GM19240 (cell line): ENCODE results near the gene COA3.

Source experiments
- DNase-seq: peaks from one replicate; pipeline ENCODE4 v3.0.0; 2011; ENCODE audit warnings: low spot score; ENCODE audit not compliant: insufficient read length

Gene COA3, protein sequence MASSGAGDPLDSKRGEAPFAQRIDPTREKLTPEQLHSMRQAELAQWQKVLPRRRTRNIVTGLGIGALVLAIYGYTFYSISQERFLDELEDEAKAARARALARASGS

DNA sequence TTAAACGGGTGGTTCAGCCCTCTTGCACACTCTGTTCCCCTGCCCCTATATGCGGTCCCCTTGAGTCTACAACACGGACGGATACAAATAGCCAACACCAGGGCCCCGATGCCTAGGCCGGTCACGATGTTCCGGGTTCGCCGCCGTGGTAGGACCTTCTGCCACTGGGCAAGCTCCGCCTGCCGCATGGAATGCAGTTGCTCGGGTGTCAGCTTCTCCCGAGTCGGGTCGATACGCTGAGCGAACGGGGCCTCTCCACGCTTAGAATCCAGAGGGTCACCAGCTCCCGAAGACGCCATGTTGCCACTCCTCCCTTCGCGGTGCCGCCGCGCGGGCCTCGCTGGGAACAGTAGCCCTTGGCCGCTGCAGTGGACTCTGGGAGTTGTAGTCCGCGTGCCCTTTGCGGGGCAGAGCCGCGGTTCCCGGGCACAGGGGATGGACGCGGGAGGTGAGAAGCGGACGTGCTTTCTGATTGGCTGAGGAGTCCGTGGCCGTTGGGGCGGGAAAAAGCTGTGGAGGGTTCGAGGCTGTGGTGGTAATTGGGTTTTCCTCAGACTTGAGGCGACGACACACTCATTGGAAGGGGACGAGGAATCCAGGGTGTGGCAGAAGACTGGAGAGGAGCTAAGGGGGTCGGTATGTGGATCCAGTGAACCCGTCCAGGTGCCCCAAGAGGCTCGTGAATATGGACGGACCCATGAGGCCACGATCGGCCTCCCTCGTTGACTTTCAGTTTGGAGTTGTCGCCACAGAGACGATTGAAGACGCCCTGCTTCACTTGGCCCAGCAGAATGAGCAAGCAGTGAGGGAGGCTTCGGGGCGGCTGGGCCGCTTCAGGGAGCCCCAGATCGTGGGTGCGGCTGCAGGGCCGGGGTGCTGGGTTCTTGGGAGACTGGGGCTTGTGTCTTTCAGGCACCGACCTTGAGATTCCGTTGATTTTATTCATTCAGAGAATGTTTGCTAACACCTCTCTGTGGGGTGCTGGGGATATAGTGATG lies at the start of gene COA3, which contains the start of gene CNTD1:
COA3 (minus strand) TSS at position 322 of the 998 bp plus-strand sequence; CDS start at position 299, 23 bp downstream.
CNTD1 (plus strand) TSS at position 479 of the 998 bp plus-strand sequence; CDS start at position 686, 207 bp downstream.
- peak; percentile 92 for DNase-seq

DNA sequence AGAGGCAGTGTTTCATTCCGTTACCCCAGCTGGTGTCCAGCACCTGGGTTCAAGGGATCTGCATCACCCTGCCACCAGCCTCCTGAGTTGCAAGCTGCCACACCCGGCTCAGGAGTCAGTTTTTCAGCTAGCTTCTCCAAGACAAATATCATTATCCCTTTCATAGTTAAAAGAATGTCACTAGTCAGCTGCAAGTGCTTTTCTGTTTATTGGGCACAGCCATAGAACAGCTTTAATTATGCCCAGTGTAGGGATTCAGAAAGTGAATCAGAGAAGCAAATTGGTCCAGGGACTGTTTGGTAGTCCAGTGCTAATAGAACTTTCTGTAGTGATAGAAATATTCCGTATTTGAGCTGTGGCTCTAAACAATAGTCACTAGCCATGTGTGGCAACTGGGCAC lies 49.6 kb upstream of the COA3 start:
- DNase-seq = no peak

- DNase-seq = no peak
Measured at GRCh38 chr17:42846594-42847280, 48.2 kb upstream of the COA3 start.

DNA sequence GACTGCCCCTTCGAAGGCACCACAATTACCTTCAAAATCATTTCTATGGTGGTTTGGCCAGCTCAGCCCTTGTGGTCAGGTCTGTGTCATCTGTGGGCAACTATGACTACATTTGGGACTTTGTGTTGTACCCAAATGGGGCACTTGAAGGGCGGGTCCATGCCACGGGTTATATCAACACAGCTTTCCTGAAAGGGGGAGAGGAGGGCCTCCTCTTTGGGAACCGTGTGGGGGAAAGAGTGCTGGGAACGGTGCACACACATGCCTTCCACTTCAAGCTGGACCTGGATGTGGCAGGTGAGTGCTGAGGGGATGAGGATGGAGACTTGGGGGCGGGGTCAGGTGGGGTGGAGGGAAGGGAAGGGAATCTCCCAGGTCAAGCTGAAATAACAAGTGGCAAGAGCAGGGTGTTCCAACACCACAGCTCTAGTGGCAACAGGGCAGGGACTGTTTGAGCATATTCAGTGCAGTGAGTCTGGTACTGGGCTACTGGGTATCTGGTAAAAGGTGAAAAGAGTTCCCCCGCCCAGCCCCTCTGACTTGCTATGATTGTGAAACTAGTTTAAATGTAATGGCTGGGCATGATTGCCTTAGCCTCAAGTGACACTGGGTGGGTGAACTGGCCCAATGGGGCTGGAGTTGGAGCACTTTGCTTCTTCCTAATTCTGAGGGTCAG lies 47.6 kb upstream of the COA3 start:
- no peak for DNase-seq

DNA sequence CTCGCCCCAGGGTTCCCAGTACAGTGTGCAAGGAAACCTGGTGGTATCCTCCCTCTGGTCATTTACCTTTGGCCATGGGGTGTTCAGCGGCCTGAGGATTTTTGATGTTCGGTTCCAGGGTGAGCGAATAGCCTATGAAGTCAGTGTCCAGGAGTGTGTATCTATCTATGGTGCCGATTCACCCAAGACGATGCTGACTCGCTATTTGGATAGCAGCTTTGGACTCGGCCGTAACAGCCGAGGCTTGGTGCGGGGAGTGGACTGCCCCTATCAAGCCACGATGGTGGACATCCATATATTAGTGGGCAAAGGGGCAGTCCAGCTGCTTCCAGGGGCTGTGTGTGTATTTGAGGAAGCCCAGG lies 47.0 kb upstream of the COA3 start:
- no peak for DNase-seq

DNA sequence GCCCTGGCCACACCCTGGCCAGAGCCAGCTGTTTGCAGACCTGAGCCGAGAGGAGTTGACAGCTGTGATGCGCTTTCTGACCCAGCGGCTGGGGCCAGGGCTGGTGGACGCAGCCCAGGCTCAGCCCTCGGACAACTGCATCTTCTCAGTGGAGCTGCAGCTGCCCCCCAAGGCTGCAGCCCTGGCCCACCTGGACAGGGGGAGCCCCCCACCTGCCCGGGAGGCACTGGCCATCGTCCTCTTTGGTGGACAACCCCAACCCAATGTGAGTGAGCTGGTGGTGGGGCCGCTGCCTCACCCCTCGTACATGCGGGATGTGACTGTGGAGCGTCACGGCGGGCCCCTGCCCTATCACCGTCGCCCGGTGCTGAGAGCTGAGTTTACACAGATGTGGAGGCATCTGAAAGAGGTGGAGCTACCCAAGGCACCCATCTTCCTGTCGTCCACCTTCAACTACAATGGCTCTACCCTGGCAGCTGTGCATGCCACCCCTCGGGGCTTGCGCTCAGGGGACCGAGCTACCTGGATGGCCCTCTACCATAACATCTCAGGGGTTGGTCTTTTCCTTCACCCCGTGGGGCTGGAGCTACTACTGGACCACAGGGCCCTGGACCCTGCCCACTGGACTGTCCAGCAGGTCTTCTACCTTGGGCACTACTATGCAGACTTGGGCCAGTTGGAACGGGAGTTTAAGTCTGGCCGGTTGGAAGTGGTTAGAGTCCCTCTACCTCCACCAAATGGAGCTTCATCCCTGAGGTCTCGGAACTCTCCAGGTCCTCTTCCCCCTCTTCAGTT lies 46.5 kb upstream of the COA3 start:
- DNase-seq = no peak

GRCh38 chr17:42844271-42844670 lies 45.8 kb upstream of the COA3 start, which contains the start of gene AOC2:
Gene AOC2 (plus strand): TSS chr17:42844580. CDS start chr17:42844627, 47 bp downstream.
- DNase-seq = no peak

- DNase-seq = no peak
Measured at GRCh38 chr17:42843358-42843934, 44.9 kb upstream of the COA3 start.

GRCh38 chr17:42841975-42842685 lies 43.6 kb upstream of the COA3 start:
- DNase-seq = no peak

GRCh38 chr17:42835732-42836131 lies 37.2 kb upstream of the COA3 start:
- no peak for DNase-seq

DNA sequence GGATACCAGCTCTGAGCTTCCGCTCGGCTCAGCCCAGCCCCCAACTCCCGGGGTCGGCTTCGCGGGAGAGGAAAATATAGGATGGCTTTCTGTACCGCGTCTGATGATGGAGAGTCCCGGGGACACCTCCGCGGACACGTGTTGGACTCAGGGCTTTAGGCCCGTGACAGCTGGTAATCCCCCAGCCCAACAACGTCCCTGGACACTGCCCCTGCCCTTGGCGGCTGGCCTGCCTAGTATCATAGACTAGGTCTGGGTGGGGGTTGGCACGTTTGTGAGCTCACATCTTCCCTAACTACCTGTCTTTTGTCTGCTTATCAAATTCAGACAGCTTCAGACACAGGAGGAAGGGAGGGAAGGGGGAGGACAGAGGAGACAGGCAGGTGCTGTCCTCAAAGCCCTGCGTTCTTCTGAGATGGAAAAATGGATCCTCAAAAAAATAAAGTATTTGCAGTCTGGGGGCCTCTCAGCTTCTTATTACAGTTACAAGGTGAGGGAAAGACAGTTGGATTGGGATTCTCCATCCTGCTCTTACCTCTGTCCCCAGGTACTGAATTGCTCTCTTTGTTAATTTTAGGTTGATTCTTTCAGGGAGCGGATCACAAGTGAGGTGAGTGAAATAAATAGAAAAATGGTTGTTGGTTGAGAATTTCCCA lies 35.4 kb upstream of the COA3 start:
- no peak for DNase-seq

DNA sequence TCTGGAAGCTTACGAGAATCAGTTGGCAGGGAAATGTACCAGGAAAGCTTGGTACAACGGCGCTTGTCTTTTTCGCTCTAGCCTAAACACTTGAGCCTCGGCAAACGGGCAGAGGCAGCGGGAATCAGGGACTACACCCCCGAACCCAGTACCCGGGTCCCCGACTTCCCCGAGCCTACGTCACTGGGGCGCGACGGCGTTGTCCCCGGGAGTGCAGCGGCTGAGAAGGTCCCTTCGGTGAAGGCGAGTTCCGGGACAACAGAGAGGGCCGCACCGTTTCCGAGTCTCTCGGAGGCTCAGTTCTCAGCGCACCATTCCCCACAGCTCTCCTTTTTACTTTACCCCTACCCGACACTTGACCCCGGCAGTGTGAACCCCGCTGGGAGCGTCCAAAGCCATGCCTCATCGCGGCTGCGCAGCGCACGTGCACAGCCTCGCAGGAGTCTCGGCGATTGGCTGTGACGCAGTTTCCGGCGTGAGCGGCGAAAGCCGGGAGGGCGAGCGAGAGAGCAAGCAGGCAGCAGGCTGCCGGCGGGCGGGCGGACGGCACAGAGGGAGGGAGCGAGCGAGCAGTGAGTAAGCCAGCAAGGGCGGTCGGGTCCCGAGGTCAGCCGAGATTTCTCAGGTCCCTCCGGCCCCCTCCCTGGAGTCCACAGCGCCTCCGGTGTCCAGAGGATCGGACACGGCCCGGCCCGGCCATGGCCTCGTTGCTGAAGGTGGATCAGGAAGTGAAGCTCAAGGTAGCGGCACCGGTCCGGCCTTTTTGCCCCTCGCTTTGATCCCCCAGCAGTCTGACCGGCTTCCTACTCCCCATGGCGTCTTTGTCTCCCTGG lies 34.6 kb upstream of the COA3 start, which contains the start of gene PSME3:
PSME3 (plus strand) TSS at position 464 of the 833 bp plus-strand sequence; CDS start at position 699, 235 bp downstream.
- peak; percentile 89 for DNase-seq

- DNase-seq = no peak
Measured at GRCh38 chr17:42832213-42832933, 33.9 kb upstream of the COA3 start.

- no peak for DNase-seq
Measured at GRCh38 chr17:42830971-42831370, 32.5 kb upstream of the COA3 start.

DNA sequence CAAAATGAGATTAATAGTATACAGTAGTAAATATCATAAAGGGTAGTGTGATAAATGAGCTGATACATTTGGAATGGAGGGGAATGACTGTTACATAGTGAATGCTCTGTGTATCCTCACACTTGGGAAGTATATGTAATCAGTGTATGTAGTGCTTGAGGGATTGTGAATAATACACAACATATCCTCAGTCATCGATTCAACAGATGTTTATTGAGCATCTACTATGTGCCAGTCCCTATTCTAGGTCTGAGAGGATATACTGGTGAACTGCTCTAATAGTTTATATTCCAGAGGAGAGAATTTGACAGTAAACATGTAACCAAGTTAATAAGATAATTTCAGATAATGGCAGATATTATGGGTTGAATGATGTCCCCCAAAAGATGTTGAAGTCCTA lies 29.0 kb upstream of the COA3 start:
- DNase-seq = no peak

DNA sequence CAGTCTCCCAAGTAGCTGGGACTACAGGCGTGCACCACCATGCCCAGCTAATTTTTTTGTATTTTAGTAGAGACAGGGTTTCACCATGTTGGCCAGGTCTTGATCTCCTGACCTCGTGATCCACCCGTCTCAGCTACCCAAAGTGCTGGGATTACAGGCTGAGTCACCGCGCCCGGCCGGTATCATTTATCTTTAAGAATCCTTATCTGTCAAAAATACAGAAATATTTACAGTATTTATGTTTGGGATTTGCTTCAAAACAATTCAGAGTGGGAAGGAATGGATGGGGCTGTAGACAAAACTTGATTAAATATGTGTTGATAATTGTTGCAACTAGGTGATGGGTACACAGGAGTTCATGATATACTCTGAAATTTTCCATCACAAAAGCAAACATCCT lies 22.7 kb upstream of the COA3 start:
- no peak for DNase-seq

DNA sequence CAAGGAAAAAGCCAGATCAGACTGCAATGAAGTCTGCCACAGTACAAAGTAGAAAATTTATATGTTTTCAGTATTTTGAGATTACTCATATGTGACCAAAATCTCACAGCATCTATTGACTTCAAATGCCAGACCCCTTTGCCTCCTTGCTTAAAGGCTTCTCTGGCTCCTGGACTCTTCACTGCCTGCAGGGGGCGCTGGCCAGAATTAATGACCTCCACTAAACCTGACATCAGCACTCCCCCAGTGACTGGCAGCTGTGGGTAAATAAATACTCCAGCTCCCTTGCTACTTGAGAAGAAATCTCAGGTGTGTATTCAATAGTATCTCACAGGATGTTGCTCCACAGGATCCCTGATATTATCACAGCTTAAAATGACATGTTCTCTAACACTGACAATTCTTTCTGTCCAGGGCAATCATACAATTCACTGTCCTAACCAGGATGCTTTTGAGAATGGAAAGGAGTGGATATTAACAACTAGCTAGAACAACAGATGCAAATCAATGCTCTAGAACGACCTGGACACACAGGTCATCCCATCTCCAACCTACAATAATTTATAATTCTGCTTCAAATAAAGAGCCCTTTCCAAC lies 21.5 kb upstream of the COA3 start:
- DNase-seq = peak; percentile 45
